ENCODE data around the gene UTS2R.

DNA sequence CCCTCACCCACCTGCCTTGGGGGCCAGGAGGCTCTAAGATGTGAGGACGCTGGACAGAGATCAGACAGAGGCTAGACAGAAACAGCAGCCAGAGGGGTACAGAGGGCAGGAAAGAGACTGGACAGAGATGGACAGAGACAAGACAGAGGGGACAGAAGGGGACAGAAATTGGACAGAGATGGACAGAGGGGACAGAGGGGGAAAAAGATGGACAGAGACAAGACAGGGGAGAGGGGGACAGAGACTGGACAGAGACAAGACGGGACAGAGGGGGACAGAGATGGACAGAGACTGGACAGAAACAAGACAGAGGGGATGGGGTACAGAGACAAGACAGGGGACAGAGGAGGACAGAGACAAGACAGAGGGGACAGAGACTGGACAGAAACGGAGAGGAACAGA lies 16.1 kb downstream of the UTS2R start:
- TF ChIP-seq POLR2AphosphoS5 (IDR thresholded peaks at IDR 0.05) = no peak
- TF ChIP-seq POLR2A (IDR thresholded peaks at IDR 0.05) = no peak
- TF ChIP-seq, protein P1, sequence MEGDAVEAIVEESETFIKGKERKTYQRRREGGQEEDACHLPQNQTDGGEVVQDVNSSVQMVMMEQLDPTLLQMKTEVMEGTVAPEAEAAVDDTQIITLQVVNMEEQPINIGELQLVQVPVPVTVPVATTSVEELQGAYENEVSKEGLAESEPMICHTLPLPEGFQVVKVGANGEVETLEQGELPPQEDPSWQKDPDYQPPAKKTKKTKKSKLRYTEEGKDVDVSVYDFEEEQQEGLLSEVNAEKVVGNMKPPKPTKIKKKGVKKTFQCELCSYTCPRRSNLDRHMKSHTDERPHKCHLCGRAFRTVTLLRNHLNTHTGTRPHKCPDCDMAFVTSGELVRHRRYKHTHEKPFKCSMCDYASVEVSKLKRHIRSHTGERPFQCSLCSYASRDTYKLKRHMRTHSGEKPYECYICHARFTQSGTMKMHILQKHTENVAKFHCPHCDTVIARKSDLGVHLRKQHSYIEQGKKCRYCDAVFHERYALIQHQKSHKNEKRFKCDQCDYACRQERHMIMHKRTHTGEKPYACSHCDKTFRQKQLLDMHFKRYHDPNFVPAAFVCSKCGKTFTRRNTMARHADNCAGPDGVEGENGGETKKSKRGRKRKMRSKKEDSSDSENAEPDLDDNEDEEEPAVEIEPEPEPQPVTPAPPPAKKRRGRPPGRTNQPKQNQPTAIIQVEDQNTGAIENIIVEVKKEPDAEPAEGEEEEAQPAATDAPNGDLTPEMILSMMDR (IDR thresholded peaks at IDR 0.05) = no peak
